ENCODE results near the gene HOXD1. TPM values are rescaled to one million over a fixed set of nuclear protein-coding genes. Genes with fewer than 3 reads are reported as not detected.

Gene HOXD1
- total RNA-seq, 1 experiment from 2014 or later, result not detected

DNA sequence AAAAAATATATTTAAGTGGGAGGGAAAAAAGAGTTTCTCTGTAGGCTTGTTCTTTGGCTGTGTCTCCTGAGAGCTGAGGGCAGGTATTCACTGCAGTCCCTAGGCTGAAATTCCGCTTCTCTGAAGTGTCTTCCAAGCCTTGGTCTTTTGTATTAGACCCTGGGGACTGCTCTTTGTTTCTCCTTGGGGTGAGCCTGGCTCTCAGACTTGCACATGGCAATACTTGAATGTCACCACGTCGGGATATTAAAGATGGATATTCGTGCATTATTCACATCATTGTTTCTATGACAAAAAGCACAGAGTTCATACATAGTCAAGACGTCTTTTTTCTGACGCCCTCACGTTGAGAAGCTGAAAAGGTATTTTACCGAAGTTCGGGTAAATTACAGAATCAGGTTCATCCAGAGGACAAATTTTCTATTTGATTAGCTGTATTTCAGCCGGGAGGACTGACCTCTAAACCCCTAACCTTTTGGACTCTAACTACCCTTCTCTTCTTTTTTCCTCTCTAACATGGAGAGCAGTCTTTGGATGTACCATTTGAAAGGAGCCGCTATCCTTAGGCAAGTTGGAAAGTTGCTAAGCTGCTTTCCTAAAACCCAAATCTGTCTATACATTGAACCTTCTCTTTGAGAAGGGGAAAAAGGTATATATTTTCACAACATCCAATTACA, 33.8 kb upstream of the HOXD1 start:
- Histone ChIP-seq H4K8ac (replicated peaks; ENCODE audit: insufficient read length, low read depth, low read length) (no peak overlapping the region), H3K9me3 (ENCODE audit: control insufficient read depth, low read depth, low read length) (no peaks in the 10 kb centered on the region), H3K18ac (ENCODE audit: insufficient read length, low read depth, low read length) (no peak overlapping the region), H3K4ac (ENCODE audit: low read depth, low read length) (no peak overlapping the region), H3K27me3 (ENCODE audit: insufficient read depth, low read length) (peaks cover 100% of the 10 kb centered on the region), H3K4me2 (ENCODE audit: insufficient read depth, insufficient read length, low read length) (no peak overlapping the region), H4K20me1 (ENCODE audit: control insufficient read depth, insufficient read depth, insufficient read length) (no peaks in the 10 kb centered on the region), H3K79me1 (ENCODE audit: insufficient read depth, low read depth, low read length, poor library complexity, severe bottlenecking) (no peaks in the 10 kb centered on the region), H3K79me2 (ENCODE audit: insufficient read depth, low read length) (no peaks in the 10 kb centered on the region), H3T11ph (ENCODE audit: low read length) (no peak overlapping the region), H4K91ac (ENCODE audit: insufficient read length, low read depth, low read length) (no peak overlapping the region), H2BK20ac (ENCODE audit: low read depth, low read length, poor library complexity, severe bottlenecking) (no peak overlapping the region), H3K14ac (ENCODE audit: insufficient read depth, low read length) (no peak overlapping the region), H2BK15ac (ENCODE audit: low read depth, low read length) (no peak overlapping the region), H3K9ac (ENCODE audit: extremely low read depth, insufficient read length, low read length) (no peak overlapping the region), H2BK120ac (ENCODE audit: low read depth, low read length, poor library complexity, severe bottlenecking) (no peak overlapping the region), H3K4me1 (ENCODE audit: insufficient read depth, low read length) (no peaks in the 10 kb centered on the region; the same call in 1 of the 2 replicates), H3K23me2 (ENCODE audit: insufficient read length, low read depth, low read length, poor library complexity, severe bottlenecking) (no peaks in the 10 kb centered on the region), H2AK5ac (ENCODE audit: insufficient read length, low read length) (no peak overlapping the region), H2AFZ (ENCODE audit: low read length) (no peak overlapping the region), H3K27ac (ENCODE audit: insufficient read length, low read depth, low read length) (no peak overlapping the region), H2BK5ac (ENCODE audit: insufficient read length, low read length) (no peak overlapping the region), H3K23ac (ENCODE audit: insufficient read length, low read depth, low read length) (no peak overlapping the region), H3K56ac (ENCODE audit: insufficient read length, low read depth, low read length) (no peak overlapping the region), H2BK12ac (ENCODE audit: insufficient read length, low read depth, low read length) (no peak overlapping the region), H4K5ac (ENCODE audit: insufficient read length, low read depth, low read length) (no peak overlapping the region)
- H3K9me3 Mint-ChIP-seq, result peaks cover 5 to 8% of the 10 kb centered on the region in 2 experiments; a peak in 3 of 5 replicates
- TF ChIP-seq, protein P1, sequence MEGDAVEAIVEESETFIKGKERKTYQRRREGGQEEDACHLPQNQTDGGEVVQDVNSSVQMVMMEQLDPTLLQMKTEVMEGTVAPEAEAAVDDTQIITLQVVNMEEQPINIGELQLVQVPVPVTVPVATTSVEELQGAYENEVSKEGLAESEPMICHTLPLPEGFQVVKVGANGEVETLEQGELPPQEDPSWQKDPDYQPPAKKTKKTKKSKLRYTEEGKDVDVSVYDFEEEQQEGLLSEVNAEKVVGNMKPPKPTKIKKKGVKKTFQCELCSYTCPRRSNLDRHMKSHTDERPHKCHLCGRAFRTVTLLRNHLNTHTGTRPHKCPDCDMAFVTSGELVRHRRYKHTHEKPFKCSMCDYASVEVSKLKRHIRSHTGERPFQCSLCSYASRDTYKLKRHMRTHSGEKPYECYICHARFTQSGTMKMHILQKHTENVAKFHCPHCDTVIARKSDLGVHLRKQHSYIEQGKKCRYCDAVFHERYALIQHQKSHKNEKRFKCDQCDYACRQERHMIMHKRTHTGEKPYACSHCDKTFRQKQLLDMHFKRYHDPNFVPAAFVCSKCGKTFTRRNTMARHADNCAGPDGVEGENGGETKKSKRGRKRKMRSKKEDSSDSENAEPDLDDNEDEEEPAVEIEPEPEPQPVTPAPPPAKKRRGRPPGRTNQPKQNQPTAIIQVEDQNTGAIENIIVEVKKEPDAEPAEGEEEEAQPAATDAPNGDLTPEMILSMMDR (conservative IDR thresholded peaks at IDR 0.05), result no peak
- WGBS (ENCODE audit: extremely low coverage, insufficient read length, low lambda C conversion rate), result no CpG with 5 or more reads among the region's 11 CpGs
- no peaks in the 10 kb centered on the region; a peak in 1 of 7 replicates for H3K36me3 Mint-ChIP-seq (ENCODE audit: insufficient read depth in 1 of 3, low read depth in 3 of 3)
- no peak for DNase-seq
- H3K4me1 Mint-ChIP-seq, result peaks cover 3 to 30% of the 10 kb centered on the region in 2 experiments; a peak in 3 of 4 replicates
- H3K27me3 Mint-ChIP-seq (ENCODE audit: low read depth), result peaks cover 100% of the 10 kb centered on the region
- H3K27ac Mint-ChIP-seq, result no peak overlapping the region
- H3K4me3 Mint-ChIP-seq, result no peak overlapping the region
